ENCODE data around the gene NR6A1.

The NR6A1 gene

DNA sequence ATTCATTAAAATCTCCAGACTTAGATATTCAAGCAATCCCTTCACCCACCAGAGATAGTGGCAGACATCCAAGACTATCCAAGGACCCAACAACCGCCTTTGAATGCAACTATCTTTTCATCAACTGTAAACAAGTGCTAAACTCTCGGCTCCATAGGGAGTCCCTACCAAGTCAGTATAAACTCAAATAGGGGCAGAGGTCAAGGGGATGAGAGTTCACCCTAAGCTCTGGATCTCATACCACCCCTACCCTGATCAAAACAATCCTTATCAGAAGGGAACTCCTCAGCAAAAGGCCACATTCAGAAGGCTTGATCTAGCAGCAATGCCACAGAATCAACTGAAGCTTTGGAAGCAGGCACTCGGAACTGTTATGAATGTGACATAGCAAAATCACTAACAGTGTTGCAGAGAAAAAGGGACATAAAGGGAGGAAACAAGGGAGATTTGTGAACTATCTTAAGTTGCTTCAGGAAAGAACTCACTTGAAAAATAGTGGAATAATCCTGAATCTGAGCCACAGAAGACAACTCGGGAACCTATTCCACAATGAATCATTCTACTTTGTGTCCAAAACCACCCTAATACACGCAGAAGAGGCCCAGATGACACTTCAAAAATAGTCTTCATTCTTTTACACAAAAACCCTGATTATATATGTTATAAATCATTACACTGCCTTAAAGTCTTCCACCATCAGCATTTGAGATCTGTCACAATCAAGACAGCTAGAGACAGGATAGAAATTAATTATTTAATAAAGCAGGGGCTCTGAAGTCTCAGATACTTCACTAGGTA lies 49.8 kb downstream of the NR6A1 start (continued):
- TF ChIP-seq, protein P1, sequence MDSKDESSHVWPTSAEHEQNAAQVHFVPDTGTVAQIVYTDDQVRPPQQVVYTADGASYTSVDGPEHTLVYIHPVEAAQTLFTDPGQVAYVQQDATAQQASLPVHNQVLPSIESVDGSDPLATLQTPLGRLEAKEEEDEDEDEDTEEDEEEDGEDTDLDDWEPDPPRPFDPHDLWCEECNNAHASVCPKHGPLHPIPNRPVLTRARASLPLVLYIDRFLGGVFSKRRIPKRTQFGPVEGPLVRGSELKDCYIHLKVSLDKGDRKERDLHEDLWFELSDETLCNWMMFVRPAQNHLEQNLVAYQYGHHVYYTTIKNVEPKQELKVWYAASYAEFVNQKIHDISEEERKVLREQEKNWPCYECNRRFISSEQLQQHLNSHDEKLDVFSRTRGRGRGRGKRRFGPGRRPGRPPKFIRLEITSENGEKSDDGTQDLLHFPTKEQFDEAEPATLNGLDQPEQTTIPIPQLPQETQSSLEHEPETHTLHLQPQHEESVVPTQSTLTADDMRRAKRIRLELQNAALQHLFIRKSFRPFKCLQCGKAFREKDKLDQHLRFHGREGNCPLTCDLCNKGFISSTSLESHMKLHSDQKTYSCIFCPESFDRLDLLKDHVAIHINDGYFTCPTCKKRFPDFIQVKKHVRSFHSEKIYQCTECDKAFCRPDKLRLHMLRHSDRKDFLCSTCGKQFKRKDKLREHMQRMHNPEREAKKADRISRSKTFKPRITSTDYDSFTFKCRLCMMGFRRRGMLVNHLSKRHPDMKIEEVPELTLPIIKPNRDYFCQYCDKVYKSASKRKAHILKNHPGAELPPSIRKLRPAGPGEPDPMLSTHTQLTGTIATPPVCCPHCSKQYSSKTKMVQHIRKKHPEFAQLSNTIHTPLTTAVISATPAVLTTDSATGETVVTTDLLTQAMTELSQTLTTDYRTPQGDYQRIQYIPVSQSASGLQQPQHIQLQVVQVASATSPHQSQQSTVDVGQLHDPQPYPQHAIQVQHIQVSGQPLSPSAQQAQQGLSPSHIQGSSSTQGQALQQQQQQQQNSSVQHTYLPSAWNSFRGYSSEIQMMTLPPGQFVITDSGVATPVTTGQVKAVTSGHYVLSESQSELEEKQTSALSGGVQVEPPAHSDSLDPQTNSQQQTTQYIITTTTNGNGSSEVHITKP (tag by site-specific recombination; IDR thresholded peaks at IDR 0.05): peak; percentile 47
- TF ChIP-seq ZNF600 (tag by site-specific recombination; IDR thresholded peaks at IDR 0.05) (peak; percentile 72; the same call in 1 of the 2 replicates), GLI2 (tag by site-specific recombination; IDR thresholded peaks at IDR 0.05; ENCODE audit: borderline replicate concordance, low read depth) (no peak; the same call in 1 of the 2 replicates), SCRT1 (tag by site-specific recombination; IDR thresholded peaks at IDR 0.05; ENCODE audit: borderline replicate concordance) (no peak), ZNF843 (tag by site-specific recombination; IDR thresholded peaks at IDR 0.05) (0 out of 2 replicates have a peak, but pooled peaks have one; percentile 40), ZFP37 (tag by site-specific recombination; IDR thresholded peaks at IDR 0.05) (no peak), WT1 (tag by site-specific recombination; IDR thresholded peaks at IDR 0.05) (peak; percentile 30; the same call in 1 of the 2 replicates), ZNF549 (tag by site-specific recombination; IDR thresholded peaks at IDR 0.05) (no peak), IKZF3 (tag by site-specific recombination; IDR thresholded peaks at IDR 0.05) (no peak), MYNN (tag by site-specific recombination; IDR thresholded peaks at IDR 0.05; ENCODE audit: borderline replicate concordance) (no peak), FEZF1 (tag by site-specific recombination; IDR thresholded peaks at IDR 0.05) (peak; percentile 66), ZNF610 (tag by site-specific recombination; IDR thresholded peaks at IDR 0.05; ENCODE audit: borderline replicate concordance) (no peak)
- TF ChIP-seq, protein P2, sequence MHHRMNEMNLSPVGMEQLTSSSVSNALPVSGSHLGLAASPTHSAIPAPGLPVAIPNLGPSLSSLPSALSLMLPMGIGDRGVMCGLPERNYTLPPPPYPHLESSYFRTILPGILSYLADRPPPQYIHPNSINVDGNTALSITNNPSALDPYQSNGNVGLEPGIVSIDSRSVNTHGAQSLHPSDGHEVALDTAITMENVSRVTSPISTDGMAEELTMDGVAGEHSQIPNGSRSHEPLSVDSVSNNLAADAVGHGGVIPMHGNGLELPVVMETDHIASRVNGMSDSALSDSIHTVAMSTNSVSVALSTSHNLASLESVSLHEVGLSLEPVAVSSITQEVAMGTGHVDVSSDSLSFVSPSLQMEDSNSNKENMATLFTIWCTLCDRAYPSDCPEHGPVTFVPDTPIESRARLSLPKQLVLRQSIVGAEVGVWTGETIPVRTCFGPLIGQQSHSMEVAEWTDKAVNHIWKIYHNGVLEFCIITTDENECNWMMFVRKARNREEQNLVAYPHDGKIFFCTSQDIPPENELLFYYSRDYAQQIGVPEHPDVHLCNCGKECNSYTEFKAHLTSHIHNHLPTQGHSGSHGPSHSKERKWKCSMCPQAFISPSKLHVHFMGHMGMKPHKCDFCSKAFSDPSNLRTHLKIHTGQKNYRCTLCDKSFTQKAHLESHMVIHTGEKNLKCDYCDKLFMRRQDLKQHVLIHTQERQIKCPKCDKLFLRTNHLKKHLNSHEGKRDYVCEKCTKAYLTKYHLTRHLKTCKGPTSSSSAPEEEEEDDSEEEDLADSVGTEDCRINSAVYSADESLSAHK (tag by site-specific recombination; IDR thresholded peaks at IDR 0.05): 0 out of 2 replicates have a peak, but pooled peaks have one; percentile 23
- TF ChIP-seq, protein P3, sequence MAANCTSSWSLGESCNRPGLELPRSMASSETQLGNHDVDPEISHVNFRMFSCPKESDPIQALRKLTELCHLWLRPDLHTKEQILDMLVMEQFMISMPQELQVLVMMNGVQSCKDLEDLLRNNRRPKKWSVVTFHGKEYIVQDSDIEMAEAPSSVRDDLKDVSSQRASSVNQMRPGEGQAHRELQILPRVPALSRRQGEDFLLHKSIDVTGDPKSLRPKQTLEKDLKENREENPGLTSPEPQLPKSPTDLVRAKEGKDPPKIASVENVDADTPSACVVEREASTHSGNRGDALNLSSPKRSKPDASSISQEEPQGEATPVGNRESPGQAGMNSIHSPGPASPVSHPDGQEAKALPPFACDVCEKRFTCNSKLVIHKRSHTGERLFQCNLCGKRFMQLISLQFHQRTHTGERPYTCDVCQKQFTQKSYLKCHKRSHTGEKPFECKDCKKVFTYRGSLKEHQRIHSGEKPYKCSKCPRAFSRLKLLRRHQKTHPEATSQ (tag by site-specific recombination; IDR thresholded peaks at IDR 0.05): no peak
- TF ChIP-seq, protein P4, sequence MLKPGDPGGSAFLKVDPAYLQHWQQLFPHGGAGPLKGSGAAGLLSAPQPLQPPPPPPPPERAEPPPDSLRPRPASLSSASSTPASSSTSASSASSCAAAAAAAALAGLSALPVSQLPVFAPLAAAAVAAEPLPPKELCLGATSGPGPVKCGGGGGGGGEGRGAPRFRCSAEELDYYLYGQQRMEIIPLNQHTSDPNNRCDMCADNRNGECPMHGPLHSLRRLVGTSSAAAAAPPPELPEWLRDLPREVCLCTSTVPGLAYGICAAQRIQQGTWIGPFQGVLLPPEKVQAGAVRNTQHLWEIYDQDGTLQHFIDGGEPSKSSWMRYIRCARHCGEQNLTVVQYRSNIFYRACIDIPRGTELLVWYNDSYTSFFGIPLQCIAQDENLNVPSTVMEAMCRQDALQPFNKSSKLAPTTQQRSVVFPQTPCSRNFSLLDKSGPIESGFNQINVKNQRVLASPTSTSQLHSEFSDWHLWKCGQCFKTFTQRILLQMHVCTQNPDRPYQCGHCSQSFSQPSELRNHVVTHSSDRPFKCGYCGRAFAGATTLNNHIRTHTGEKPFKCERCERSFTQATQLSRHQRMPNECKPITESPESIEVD (tag by site-specific recombination; IDR thresholded peaks at IDR 0.05): peak; percentile 84
- TF ChIP-seq, protein P5, sequence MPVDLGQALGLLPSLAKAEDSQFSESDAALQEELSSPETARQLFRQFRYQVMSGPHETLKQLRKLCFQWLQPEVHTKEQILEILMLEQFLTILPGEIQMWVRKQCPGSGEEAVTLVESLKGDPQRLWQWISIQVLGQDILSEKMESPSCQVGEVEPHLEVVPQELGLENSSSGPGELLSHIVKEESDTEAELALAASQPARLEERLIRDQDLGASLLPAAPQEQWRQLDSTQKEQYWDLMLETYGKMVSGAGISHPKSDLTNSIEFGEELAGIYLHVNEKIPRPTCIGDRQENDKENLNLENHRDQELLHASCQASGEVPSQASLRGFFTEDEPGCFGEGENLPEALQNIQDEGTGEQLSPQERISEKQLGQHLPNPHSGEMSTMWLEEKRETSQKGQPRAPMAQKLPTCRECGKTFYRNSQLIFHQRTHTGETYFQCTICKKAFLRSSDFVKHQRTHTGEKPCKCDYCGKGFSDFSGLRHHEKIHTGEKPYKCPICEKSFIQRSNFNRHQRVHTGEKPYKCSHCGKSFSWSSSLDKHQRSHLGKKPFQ (tag by site-specific recombination; IDR thresholded peaks at IDR 0.05): 0 out of 2 replicates have a peak, but pooled peaks have one; percentile 47

Measured in HEK293 (cell line).